Stimulated activated CD4-positive, alpha-beta T cell treated with anti-CD3 and anti-CD28 coated beads, TNF-alpha, amount 100 ng/mL, for 1 hour (primary cell): ENCODE measurements around the gene GNAZ.
"Not testable (repeated sequence)": the region's sequence is repeated elsewhere in the genome, so short reads cannot be mapped to it uniquely, and the experiment has no call there.

Experiments used
- DNase-seq, 3 donors: peaks; one replicate each; pipeline ENCODE4 v3.0.0-alpha.2; 2020; ENCODE audit warnings: low read depth in 3 of 3, low spot score in 1 of 3

GNAZ gene

GRCh38 chr22:23044570-23044969 lies 25.7 kb upstream of the GNAZ start:
- no peak for DNase-seq

- no peak for DNase-seq
These were observed 24.9 kb upstream of the GNAZ start for GRCh38 chr22:23045461-23045860.

- DNase-seq, result no peak
These were observed 23.1 kb upstream of the GNAZ start for GRCh38 chr22:23047265-23047664.

- DNase-seq, result no peak
These were observed 22.6 kb upstream of the GNAZ start for GRCh38 chr22:23047742-23048141.

DNA sequence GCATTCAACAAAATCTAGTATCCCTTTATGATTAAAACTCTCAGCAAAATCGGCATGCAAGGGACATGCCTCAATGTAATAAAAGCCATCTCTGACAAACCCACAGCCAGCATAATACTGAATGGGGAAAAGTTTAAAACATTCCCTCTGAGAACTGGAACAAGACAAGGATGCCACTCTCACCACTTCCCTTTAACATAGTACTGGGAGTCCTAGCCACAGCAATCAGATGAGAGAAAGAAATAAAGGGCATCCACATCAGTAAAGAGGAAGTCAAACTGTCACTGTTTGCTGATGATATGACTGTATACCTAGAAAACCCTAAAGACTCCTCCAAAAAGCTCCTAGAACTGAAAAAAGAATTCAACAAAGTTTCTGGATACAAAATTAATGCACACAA lies 19.8 kb upstream of the GNAZ start:
- not testable (repeated sequence) for DNase-seq

- DNase-seq, result no peak
These were observed 17.1 kb upstream of the GNAZ start for GRCh38 chr22:23053051-23053707.

DNA sequence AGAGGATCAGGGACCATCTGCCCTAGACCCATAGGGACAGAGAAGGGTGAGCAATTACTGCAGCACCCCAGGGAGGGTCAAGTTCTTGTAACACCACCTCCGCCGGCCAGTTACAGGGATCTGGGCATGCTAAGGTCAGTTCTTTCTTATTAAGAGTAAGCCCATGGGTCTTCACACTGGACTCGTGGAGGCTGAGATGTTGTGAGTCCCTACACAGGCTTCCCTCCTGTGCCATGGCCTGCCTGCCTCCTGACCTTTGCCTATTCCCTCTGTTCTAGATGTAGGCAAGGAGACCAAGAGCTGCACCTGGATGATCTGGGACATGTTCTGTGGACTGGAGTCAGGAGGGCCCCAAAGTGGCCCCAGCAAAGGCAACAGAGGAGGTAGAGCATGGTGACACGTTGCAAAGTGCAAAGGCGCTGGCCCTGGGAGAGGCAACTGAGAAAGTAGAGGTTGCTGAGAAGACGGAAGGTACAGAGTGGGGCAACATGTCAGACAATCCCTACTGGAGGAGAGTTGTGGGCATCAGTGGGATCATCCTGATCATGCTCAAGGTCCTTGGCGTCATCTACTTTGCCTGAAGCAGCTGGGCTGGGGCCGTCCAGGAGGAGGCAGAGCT lies 16.3 kb upstream of the GNAZ start:
- no peak for DNase-seq

GRCh38 chr22:23054531-23055257 lies 15.6 kb upstream of the GNAZ start:
- DNase-seq, result no peak

- no peak for DNase-seq
These were observed 14.7 kb upstream of the GNAZ start for GRCh38 chr22:23055449-23056179.

GRCh38 chr22:23057331-23057730 lies 13.0 kb upstream of the GNAZ start:
- no peak for DNase-seq

DNA sequence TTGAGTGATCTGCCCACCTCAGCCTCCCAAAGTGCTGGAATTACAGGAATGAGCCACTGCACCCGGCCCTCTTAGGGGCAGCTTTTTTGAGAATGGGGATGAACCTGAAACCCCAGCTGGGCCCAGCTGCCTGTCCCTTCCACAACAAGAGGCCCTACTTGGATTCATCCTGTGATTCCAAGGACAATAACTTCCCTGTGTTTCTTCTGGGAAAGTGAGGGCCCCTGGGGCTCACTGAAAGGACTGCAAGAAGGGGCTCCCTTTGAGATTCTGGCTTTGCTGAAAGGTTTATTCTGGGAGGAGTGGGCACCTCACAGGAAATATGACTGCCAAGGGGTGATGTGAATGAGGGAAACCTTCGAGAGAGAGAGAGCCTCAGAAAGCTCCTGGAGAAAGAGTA lies 12.3 kb upstream of the GNAZ start:
- no peak for DNase-seq

- DNase-seq, result no peak
These were observed 11.6 kb upstream of the GNAZ start for GRCh38 chr22:23058481-23059283.

DNA sequence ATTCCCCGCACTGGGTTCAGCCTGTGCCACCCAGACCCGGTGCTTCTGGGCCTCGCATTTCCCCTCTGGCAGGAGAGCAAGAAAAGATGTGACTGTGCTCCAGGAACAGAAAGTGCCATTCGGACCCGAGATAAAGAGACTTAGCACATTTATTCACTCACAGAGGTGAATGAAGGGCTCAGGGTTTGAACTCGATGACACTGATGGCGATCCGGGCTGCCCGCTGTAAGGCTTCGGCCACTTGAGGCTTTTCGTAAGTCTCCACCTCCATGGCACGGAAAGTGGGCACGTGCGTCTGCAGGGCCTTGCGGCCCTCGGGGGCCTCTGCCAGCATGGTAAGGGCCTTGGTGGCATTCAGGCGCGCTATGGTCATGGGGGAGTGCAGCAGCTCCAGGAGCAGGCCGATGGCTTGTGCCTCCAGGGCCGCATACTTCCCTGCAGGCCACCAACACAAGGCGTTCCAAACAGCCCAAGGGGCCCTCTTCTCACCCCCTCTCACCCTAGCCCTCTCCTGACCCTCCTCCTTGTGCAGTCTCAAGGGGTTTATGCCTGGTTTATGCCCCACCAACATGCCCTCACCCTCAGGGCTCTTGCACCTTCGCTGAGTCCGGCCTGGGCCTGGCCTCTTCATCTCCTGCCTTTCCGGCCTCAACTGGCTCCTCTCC lies 10.9 kb upstream of the GNAZ start:
- no peak for DNase-seq

DNA sequence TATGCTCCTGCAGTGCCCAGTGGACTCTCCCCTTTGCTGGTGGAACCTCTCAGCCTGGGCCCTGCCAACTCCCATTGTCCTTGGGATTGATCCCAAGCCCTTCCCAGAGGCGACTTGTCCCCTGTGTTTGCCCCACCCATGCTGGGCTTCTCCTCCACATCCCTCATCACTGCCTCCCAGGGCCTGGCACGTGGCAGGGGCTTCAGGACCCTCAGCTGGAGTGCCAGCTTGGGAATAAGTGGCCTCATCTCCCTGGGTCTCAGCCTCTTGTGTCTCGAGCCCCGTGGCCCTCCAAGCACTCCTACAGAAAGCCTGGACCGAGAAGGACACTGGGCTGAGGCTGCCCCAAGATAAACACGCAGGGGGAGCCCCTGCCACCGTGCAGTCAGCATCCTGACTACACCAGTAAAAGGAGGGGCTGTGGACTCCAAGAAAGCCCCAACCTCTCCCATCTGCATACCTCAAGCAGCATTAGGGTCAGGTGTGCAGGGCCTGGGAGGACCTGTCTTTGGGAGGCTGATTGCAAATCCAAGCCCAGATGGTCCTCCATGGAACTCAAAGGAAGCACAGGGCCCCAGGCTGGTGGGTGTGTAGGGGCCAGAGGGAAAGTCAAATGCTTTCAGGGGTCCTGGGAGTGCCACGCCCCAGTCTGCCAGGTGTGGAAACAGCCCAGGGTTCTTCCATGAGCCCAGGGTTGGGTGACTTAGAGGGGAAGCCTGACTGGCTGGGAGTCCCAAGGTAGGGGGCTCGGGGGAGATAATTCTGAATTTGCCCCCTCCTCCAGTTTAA lies 9.5 kb upstream of the GNAZ start:
- no peak for DNase-seq

GRCh38 chr22:23061471-23062280 lies 8.6 kb upstream of the GNAZ start:
- no peak for DNase-seq

GRCh38 chr22:23062616-23063538 lies 7.4 kb upstream of the GNAZ start:
- DNase-seq, result no peak

DNA sequence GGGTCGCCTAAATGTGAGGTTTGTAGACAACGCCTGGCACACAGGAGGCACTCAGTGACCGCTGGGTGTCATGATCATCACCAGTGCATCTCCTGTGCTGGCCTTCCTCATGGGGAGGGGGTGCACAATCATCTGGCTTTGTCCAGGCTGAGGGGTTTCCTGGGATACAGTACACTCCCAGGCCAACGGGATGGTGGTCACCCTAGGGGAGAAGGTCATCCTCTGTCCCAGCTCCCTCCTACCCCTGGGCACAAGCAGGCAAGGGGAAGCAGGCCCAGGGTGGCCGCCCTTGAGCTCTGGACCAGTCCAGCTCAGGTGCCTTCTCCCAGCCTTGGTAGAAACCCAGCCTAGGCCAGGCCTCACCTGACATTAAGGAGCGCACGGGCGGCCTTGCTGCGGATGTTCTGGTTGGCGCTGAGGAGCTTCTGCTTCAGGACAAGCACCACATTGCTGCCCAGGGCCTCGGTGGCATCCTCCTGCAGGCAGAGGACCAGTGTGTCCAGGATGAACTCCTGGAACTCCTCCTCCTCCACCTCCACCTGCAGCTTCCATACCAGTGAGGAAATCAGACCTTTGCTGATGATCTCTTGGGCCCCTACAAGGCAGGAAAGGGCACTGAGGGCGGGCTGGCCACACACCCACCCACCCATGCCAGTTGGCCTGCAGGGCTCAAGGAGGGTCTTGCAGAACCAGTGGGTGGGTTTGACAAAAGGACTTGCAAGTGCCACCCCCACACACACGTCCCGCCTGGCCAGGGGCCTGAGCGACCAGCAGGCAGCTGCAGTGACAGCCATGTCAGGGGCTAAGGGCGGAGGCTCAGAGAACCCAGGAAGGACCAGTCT lies 6.6 kb upstream of the GNAZ start:
- DNase-seq, result no peak
